HepG2 (cell line): ENCODE measurements around the gene HES2. TPM values are rescaled to one million over a fixed set of nuclear protein-coding genes. Genes with fewer than 3 reads are reported as not detected.
A peak's percentile ranks its signal among the peaks of the same experiment; 100 is the strongest.

ENCODE experiments used
- ARNT ChIP-seq: fragments of 450-650 bp; IDR thresholded peaks from 2 replicates; pipeline ENCODE4 v1.6.1; 2017
- ATF5 ChIP-seq: sonication (generic); formaldehyde crosslinking; IDR thresholded peaks from 2 replicates; pipeline ENCODE4 v1.4.0; 2020; ENCODE audit warnings: mild to moderate bottlenecking, low read depth, missing genetic modification reagents
- BHLHE40 ChIP-seq: IDR thresholded peaks from 2 replicates; pipeline ENCODE4 v1.6.1; 2011; ENCODE audit warnings: low read length, improper control_type of control experiment
- IRF9 ChIP-seq: sonication (generic); formaldehyde crosslinking; IDR thresholded peaks from 2 replicates; pipeline ENCODE4 v1.8.0; 2022; ENCODE audit warnings: missing genetic modification reagents, mild to moderate bottlenecking, borderline replicate concordance
- KDM2A ChIP-seq: sonication (generic); formaldehyde crosslinking; IDR thresholded peaks from 2 replicates; pipeline ENCODE4 v1.4.0; 2020; ENCODE audit warnings: low read depth, missing genetic modification reagents, borderline replicate concordance
- NCOA1 ChIP-seq: sonication (generic); formaldehyde crosslinking; IDR thresholded peaks from 2 replicates; pipeline ENCODE4 v1.9.0; 2021; ENCODE audit warnings: missing genetic modification reagents
- SAP130 ChIP-seq: IDR thresholded peaks from 2 replicates; pipeline ENCODE4 v1.6.1; 2016; ENCODE audit warnings: low read depth
- SPEN ChIP-seq: sonication (generic); formaldehyde crosslinking; IDR thresholded peaks from 2 replicates; pipeline ENCODE4 v1.5.1; 2020; ENCODE audit warnings: low read depth, mild to moderate bottlenecking, missing genetic modification reagents
- STAG1 ChIP-seq: sonication (generic); formaldehyde crosslinking; IDR thresholded peaks from 2 replicates; pipeline ENCODE4 v1.4.0; 2020; ENCODE audit warnings: missing genetic modification reagents
- TFAP4 ChIP-seq: sonication (generic); IDR thresholded peaks from 2 replicates; pipeline ENCODE4 v1.6.1; 2016; ENCODE audit warnings: low read depth, borderline replicate concordance
- TFDP1 ChIP-seq: IDR thresholded peaks from 2 replicates; pipeline ENCODE4 v1.6.1; 2016; ENCODE audit warnings: missing compliant biosample characterization, missing genetic modification reagents, borderline replicate concordance
- THAP11 ChIP-seq: IDR thresholded peaks from 2 replicates; pipeline ENCODE4 v1.6.1; 2016; ENCODE audit warnings: missing biosample characterization, missing genetic modification reagents
- ZNF703 ChIP-seq: sonication (generic); formaldehyde crosslinking; IDR thresholded peaks from 2 replicates; pipeline ENCODE4 v1.5.1; 2020; ENCODE audit warnings: missing genetic modification reagents, mild to moderate bottlenecking, moderate library complexity, borderline replicate concordance
- ZNF891 ChIP-seq: sonication (generic); formaldehyde crosslinking; IDR thresholded peaks from 2 replicates; pipeline ENCODE4 v1.5.0; 2020; ENCODE audit warnings: mild to moderate bottlenecking, missing genetic modification reagents
- polyA plus RNA-seq, 8 experiments: library from polyadenylated mRNA; depleted of rRNA in 3 of 8; stranded (reverse) in 7 of 8; unstranded in 1 of 8; fragments of >200 nt; fragmentation: Illumina TruSeq in 4 of 8; extraction: Trizol in 4 of 8; gene quantifications; 2 replicates each; pipeline versions ENCODE4 v1.2.1 to v1.2.3, GENCODE V29; 2011 to 2016; ENCODE audit warnings: low read depth in 4 of 8, missing spikeins in 1 of 8, mixed read lengths in 1 of 8; ENCODE audit not compliant: insufficient read depth in 1 of 8
- total RNA-seq, 5 experiments: library from RNA; depleted of rRNA; stranded (reverse); fragments of >200 nt; fragmentation: Illumina TruSeq; extraction: Trizol; gene quantifications; 2 replicates each; pipeline ENCODE4 v1.2.3, GENCODE V29; 2016; ENCODE audit warnings: low read depth in 1 of 5

Gene HES2
- total and polyA plus RNA-seq, 2 of the 13 experiments (the other 11 are each of a cell fraction or from before 2014, with no cell fraction given) = 0.11 to 0.17 TPM

- TF ChIP-seq TFDP1 = no peak
- peak; percentile 42 for TF ChIP-seq STAG1 (CRISPR knock-in tag)
- TF ChIP-seq THAP11 (CRISPR knock-in tag) = no peak
- TF ChIP-seq ZNF891 = no peak
- no peak for TF ChIP-seq ZNF703
- TF ChIP-seq IRF9 (CRISPR knock-in tag) = 0 out of 2 replicates have a peak, but pooled peaks have one; percentile 54
- no peak for TF ChIP-seq ATF5 (CRISPR knock-in tag)
- TF ChIP-seq TFAP4 = peak; percentile 55; the same call in 1 of the 2 replicates
- peak; percentile 49; the same call in 1 of the 2 replicates for TF ChIP-seq BHLHE40
- no peak for TF ChIP-seq ARNT
- TF ChIP-seq KDM2A (CRISPR knock-in tag) = peak; percentile 45; the same call in 1 of the 2 replicates
- no peak for TF ChIP-seq NCOA1
- peak; percentile 13; the same call in 1 of the 2 replicates for TF ChIP-seq SPEN
- TF ChIP-seq SAP130 (CRISPR knock-in tag) = peak; percentile 66
- TF ChIP-seq, all 625 proteins: peak for 47
Observed at GRCh38 chr1:6414443-6414844, 5.3 kb downstream of the HES2 start (continued).
